ENCODE measurements around the gene LYPD6B. TPM values are rescaled to one million over a fixed set of nuclear protein-coding genes. Genes with fewer than 3 reads are reported as not detected.

Gene LYPD6B
- total RNA-seq, 1 experiment from 2014 or later, result 2.0 TPM

GRCh38 chr2:149119368-149119767, 80.9 kb downstream of the LYPD6B start:
- Mint-ChIP-seq H3K4me1 (no peaks in the 10 kb centered on the region), H3K27me3 (ENCODE audit: low read depth) (no peaks in the 10 kb centered on the region; the same call in 1 of the 2 replicates), H3K9me3 (no peaks in the 10 kb centered on the region; a peak in 1 of 5 replicates), H3K4me3 (no peak overlapping the region), H3K36me3 (ENCODE audit: insufficient read depth in 1 of 3, low read depth in 3 of 3) (no peaks in the 10 kb centered on the region), H3K27ac (no peak overlapping the region)
- H3K9me3 ChIP-seq (ENCODE audit: control insufficient read depth, low read depth, low read length), result no peaks in the 10 kb centered on the region
- no peak overlapping the region for H2BK20ac ChIP-seq (ENCODE audit: low read depth, low read length, poor library complexity, severe bottlenecking)
- no peaks in the 10 kb centered on the region for H3K79me1 ChIP-seq (ENCODE audit: insufficient read depth, low read depth, low read length, poor library complexity, severe bottlenecking)
- H3K27ac ChIP-seq (ENCODE audit: insufficient read length, low read depth, low read length), result no peak overlapping the region
- H2BK5ac ChIP-seq (ENCODE audit: insufficient read length, low read length), result no peak overlapping the region
- H3K27me3 ChIP-seq (ENCODE audit: insufficient read depth, low read length), result no peaks in the 10 kb centered on the region
- H2BK120ac ChIP-seq (ENCODE audit: low read depth, low read length, poor library complexity, severe bottlenecking), result no peak overlapping the region
- no peak overlapping the region for H4K8ac ChIP-seq (replicated peaks; ENCODE audit: insufficient read length, low read depth, low read length)
- no peak overlapping the region for H2AK5ac ChIP-seq (ENCODE audit: insufficient read length, low read length)
- H3K9ac ChIP-seq (ENCODE audit: extremely low read depth, insufficient read length, low read length), result no peak overlapping the region
- no peak for TF ChIP-seq CTCF (conservative IDR thresholded peaks at IDR 0.05)
- WGBS (ENCODE audit: extremely low coverage, insufficient read length, low lambda C conversion rate), result no CpG with 5 or more reads among the region's 6 CpGs
- H2AFZ ChIP-seq (ENCODE audit: low read length), result no peak overlapping the region
- H3K18ac ChIP-seq (ENCODE audit: insufficient read length, low read depth, low read length), result no peak overlapping the region
- DNase-seq, result no peak
- no peak overlapping the region for H3K23ac ChIP-seq (ENCODE audit: insufficient read length, low read depth, low read length)
- H2BK12ac ChIP-seq (ENCODE audit: insufficient read length, low read depth, low read length), result no peak overlapping the region
- no peaks in the 10 kb centered on the region for H3K79me2 ChIP-seq (ENCODE audit: insufficient read depth, low read length)
- no peak overlapping the region for H4K91ac ChIP-seq (ENCODE audit: insufficient read length, low read depth, low read length)
- no peak overlapping the region for H3K4me2 ChIP-seq (ENCODE audit: insufficient read depth, insufficient read length, low read length)
- no peaks in the 10 kb centered on the region for H4K20me1 ChIP-seq (ENCODE audit: control insufficient read depth, insufficient read depth, insufficient read length)
- no peak overlapping the region for H2BK15ac ChIP-seq (ENCODE audit: low read depth, low read length)
- no peak overlapping the region for H3K4ac ChIP-seq (ENCODE audit: low read depth, low read length)
- no peak overlapping the region for H3K56ac ChIP-seq (ENCODE audit: insufficient read length, low read depth, low read length)
- H3K4me1 ChIP-seq (ENCODE audit: insufficient read depth, low read length), result no peaks in the 10 kb centered on the region
- no peak overlapping the region for H3K14ac ChIP-seq (ENCODE audit: insufficient read depth, low read length)
- no peaks in the 10 kb centered on the region for H3K23me2 ChIP-seq (ENCODE audit: insufficient read length, low read depth, low read length, poor library complexity, severe bottlenecking)
- no peak overlapping the region for H3T11ph ChIP-seq (ENCODE audit: low read length)
- no peak overlapping the region for H4K5ac ChIP-seq (ENCODE audit: insufficient read length, low read depth, low read length)

All from H9 (cell line).